Measurements from ENCODE around the gene LSM11.
A peak's percentile ranks its signal among the peaks of the same experiment; 100 is the strongest.
"Not testable (repeated sequence)": the region's sequence is repeated elsewhere in the genome, so short reads cannot be mapped to it uniquely, and the experiment has no call there.

Gene LSM11

GRCh38 chr5:157743163-157744050, at the start of gene LSM11:
Gene LSM11, plus strand, starts transcription at chr5:157743712. Its CDS starts 39 bp downstream, at chr5:157743751.
- Mint-ChIP-seq H3K36me3 (peaks cover 12% of the 10 kb centered on the region), H3K27me3 (no peaks in the 10 kb centered on the region), H3K4me3 (peak within 1 kb of the TSS; percentile 85), H3K27ac (peak within 1 kb of the TSS; percentile 78), H3K4me1 (peaks cover 36% of the 10 kb centered on the region), H3K9me3 (no peaks in the 10 kb centered on the region)
- peak; percentile 91 for DNase-seq
- CTCF ChIA-PET = interaction anchor here (0.6 to 4.4 kb wide), 48 partner anchors 9 to 419 kb away, joined by 3 to 33 read pairs (median 4); partner anchors contain the start of genes SOX30 and THG1L

DNA sequence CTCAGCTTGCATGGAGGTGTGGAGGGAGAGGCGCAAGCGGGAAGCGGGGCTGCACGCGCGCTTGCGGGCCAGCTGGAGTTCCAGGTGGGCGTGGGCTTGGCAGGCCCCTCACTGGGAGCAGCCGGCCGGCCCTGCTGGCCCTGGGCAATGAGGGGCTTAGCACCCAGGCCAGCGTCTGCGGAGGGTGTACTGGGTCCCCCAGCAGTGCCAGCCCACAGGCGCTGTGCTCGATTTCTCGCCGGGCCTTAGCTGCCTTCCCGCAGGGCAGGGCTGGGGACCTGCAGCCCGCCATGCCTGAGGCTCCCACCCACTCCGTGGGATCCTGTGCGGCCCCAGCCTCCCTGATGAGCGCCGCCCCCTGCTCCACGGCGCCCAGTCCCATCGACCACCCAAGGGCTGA, 49.7 kb upstream of the LSM11 start:
- CTCF ChIA-PET, H3K4me1 Mint-ChIP-seq, H3K27ac Mint-ChIP-seq, H3K4me3 Mint-ChIP-seq, DNase-seq, H3K36me3 Mint-ChIP-seq: not testable (repeated sequence)
- Mint-ChIP-seq H3K27me3 (peaks cover 20% of the 10 kb centered on the region), H3K9me3 (peaks cover 13% of the 10 kb centered on the region)

DNA sequence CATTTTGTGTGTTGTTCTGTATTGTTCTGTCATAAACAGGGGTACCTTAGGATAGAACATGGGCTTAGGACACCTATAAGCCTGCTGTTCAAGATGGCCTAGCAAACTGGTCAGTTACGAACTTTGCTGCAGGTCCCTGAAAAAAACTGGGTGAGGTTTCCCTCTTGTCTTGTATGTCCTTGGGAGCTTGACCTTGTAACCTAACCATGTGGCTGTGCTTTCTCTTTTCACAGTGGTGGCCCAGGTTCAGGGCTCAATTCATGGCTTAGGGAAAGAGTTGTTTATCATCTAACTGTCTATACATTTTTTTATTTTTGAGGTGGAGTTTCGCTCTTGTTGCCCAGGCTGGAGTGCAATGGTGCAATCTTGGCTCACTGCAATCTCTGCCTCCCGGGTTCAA, 47.4 kb upstream of the LSM11 start:
- Mint-ChIP-seq H3K9me3 (peaks cover 19% of the 10 kb centered on the region), H3K27me3 (peaks cover 19% of the 10 kb centered on the region)
- CTCF ChIA-PET, H3K27ac Mint-ChIP-seq, H3K36me3 Mint-ChIP-seq, H3K4me1 Mint-ChIP-seq, DNase-seq, H3K4me3 Mint-ChIP-seq: not testable (repeated sequence)

DNA sequence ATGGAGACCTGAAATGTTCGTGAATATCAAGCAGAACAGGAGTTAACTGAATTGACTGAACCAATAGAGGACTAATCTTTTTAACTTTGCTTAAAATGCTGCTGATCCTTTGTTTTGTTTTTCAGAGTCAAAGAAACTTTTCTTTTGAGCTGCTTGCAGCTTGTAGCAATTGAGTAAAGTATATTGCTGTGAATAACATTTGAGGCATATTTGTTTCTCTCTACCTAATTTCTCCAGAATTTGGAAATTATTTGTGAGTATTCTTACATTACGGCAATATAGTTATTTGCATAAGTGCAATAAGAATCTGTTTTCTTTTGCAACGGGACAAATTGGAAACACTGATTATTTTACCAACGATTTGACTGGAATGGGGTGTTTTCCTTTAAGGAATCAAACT, 44.8 kb upstream of the LSM11 start:
- peaks cover 16% of the 10 kb centered on the region for H3K9me3 Mint-ChIP-seq
- H3K4me3 Mint-ChIP-seq, H3K36me3 Mint-ChIP-seq, CTCF ChIA-PET, H3K4me1 Mint-ChIP-seq, DNase-seq, H3K27ac Mint-ChIP-seq: not testable (repeated sequence)
- peaks cover 29% of the 10 kb centered on the region for H3K27me3 Mint-ChIP-seq

DNA sequence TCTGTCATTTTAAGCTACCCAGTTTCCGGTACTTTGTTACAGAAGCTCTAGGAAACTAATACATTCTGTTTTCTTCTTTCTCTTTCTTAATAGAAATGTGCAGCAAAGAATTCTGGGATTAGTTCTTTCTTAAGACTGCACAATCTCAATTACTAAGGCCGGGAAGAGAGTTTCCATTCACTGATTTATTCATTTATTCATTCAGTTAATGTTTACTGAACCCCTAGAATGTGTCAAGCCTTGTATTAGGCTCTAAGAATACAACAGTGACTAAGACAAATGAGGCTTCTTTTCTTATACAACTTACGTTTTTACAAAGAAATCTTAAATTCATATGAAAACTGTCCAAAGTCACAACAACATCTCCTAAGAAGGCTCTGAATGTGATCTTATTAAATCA, 39.8 kb upstream of the LSM11 start:
- Mint-ChIP-seq H3K27me3 (peaks cover 43% of the 10 kb centered on the region), H3K27ac (no peak overlapping the region), H3K4me3 (no peak overlapping the region), H3K36me3 (peaks cover 2% of the 10 kb centered on the region), H3K4me1 (no peaks in the 10 kb centered on the region), H3K9me3 (peaks cover 9% of the 10 kb centered on the region)
- DNase-seq = no peak
- CTCF ChIA-PET = no interaction called here

- Mint-ChIP-seq H3K9me3 (no peaks in the 10 kb centered on the region), H3K27ac (no peak overlapping the region), H3K4me1 (no peaks in the 10 kb centered on the region), H3K4me3 (no peak overlapping the region), H3K36me3 (no peaks in the 10 kb centered on the region), H3K27me3 (peaks cover 27% of the 10 kb centered on the region)
- no peak for DNase-seq
- CTCF ChIA-PET = interaction anchor here (0.7 to 1.7 kb wide), 4 partner anchors 10 to 366 kb away, joined by 3 to 5 read pairs (median 4); partner anchors contain the start of gene LSM11
Measured at GRCh38 chr5:157708866-157709265, 34.6 kb upstream of the LSM11 start.

- H3K27ac Mint-ChIP-seq = no peak overlapping the region
- H3K9me3 Mint-ChIP-seq = no peaks in the 10 kb centered on the region
- CTCF ChIA-PET = interaction anchor here (0.7 to 1.7 kb wide), 3 partner anchors 9 to 240 kb away, joined by 3 to 5 read pairs (median 4); partner anchors contain the start of gene LSM11
- H3K4me3 Mint-ChIP-seq = no peak overlapping the region
- no peaks in the 10 kb centered on the region for H3K4me1 Mint-ChIP-seq
- no peaks in the 10 kb centered on the region for H3K36me3 Mint-ChIP-seq
- DNase-seq = no peak
- peaks cover 23% of the 10 kb centered on the region for H3K27me3 Mint-ChIP-seq
Measured at GRCh38 chr5:157709346-157709745, 34.2 kb upstream of the LSM11 start.

DNA sequence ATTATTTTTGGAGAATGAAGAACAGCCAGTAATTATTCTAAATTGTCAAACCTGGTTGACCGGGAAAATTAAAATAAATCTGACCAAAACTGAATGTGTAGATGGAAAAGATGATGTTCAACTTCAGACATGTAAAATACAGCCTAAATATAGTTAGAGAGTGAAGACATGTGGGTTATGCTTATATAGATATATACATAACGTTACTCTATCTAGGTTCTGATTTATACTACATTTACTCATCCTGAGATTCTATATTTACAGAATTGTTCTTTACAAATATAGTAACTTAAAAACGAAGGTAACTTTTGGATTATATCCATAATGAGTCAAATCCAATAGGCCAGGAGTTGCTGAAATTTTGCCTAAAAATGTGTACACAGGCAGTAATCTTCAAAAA, 33.1 kb upstream of the LSM11 start:
- H3K9me3 Mint-ChIP-seq = no peaks in the 10 kb centered on the region
- CTCF ChIA-PET = no interaction called here

GRCh38 chr5:157710882-157711281, 32.6 kb upstream of the LSM11 start:
- no peak overlapping the region for H3K27ac Mint-ChIP-seq
- DNase-seq = no peak
- peaks cover 11% of the 10 kb centered on the region for H3K27me3 Mint-ChIP-seq
- no peaks in the 10 kb centered on the region for H3K4me1 Mint-ChIP-seq
- H3K4me3 Mint-ChIP-seq = no peak overlapping the region
- no peaks in the 10 kb centered on the region for H3K9me3 Mint-ChIP-seq
- no peaks in the 10 kb centered on the region for H3K36me3 Mint-ChIP-seq
- CTCF ChIA-PET = interaction anchor here (1.0 kb wide), 1 partner anchor 239 kb away, joined by 3 read pairs; no protein-coding TSS in a partner anchor

More for the DNA sequence above, 33.1 kb upstream of the LSM11 start:
- DNase-seq = no peak
- H3K27me3 Mint-ChIP-seq = peaks cover 15% of the 10 kb centered on the region
- H3K27ac Mint-ChIP-seq = no peak overlapping the region
- no peaks in the 10 kb centered on the region for H3K4me1 Mint-ChIP-seq
- no peaks in the 10 kb centered on the region for H3K36me3 Mint-ChIP-seq
- H3K4me3 Mint-ChIP-seq = no peak overlapping the region

GRCh38 chr5:157713830-157714595, 29.5 kb upstream of the LSM11 start:
- Mint-ChIP-seq H3K4me3 (no peak overlapping the region), H3K4me1 (peaks cover 21% of the 10 kb centered on the region), H3K27me3 (peaks cover 8% of the 10 kb centered on the region), H3K9me3 (no peaks in the 10 kb centered on the region), H3K27ac (no peak overlapping the region), H3K36me3 (no peaks in the 10 kb centered on the region)
- CTCF ChIA-PET = no interaction called here
- DNase-seq = no peak

- DNase-seq = no peak
- CTCF ChIA-PET = no interaction called here
- H3K27me3 Mint-ChIP-seq = peaks cover 8% of the 10 kb centered on the region
- H3K36me3 Mint-ChIP-seq = no peaks in the 10 kb centered on the region
- H3K4me1 Mint-ChIP-seq = peaks cover 21% of the 10 kb centered on the region
- H3K27ac Mint-ChIP-seq = no peak overlapping the region
- no peak overlapping the region for H3K4me3 Mint-ChIP-seq
- H3K9me3 Mint-ChIP-seq = no peaks in the 10 kb centered on the region
Measured at GRCh38 chr5:157714596-157714864, 29.0 kb upstream of the LSM11 start.

DNA sequence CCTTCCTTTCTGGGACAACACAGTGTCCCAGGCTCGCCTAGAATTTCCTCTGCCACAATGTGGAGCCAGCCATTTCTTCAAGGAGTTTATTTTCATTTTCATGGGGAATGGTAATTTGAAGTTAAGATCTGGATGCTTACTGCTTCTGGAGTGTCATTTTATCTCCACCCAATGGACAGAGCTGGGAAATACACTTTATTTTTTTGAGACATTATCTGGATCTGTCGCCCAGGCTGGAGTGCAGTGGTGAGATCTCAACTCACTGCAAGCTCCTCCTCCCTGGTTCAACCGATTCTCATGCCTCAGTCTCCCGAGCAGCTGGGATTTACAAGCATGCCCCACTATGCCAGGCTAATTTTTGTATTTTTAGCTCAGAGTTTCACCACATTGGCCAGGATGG, 25.0 kb upstream of the LSM11 start:
- no peak overlapping the region for H3K27ac Mint-ChIP-seq
- no peak overlapping the region for H3K4me3 Mint-ChIP-seq
- peak; percentile 31 for DNase-seq
- no peaks in the 10 kb centered on the region for H3K9me3 Mint-ChIP-seq
- CTCF ChIA-PET = interaction anchor here (0.8 to 4.7 kb wide), 34 partner anchors 9 to 391 kb away, joined by 3 to 38 read pairs (median 5); partner anchors contain the start of genes LSM11 and THG1L
- no peaks in the 10 kb centered on the region for H3K27me3 Mint-ChIP-seq
- no peaks in the 10 kb centered on the region for H3K36me3 Mint-ChIP-seq
- H3K4me1 Mint-ChIP-seq = peaks cover 25% of the 10 kb centered on the region

DNA sequence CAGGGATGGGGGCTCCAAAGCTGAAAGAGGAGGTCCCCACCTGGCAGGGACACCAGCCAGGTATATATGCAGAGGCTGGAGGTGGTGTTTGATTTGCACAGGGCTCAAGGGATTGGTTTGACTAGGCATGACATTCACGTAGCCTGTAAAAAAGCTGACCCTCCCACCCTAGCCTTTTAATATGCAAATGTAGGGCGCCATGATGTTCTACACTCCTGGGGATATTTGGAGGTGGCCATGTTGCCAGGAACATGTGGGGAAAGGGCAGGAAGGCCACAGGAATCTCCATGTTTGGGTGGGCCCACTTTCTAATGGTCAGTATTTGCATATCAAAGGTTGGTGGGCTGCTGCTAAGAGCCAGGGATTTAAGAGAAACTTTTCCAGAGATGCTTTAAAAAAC, 24.3 kb upstream of the LSM11 start:
- Mint-ChIP-seq H3K27me3 (no peaks in the 10 kb centered on the region), H3K9me3 (no peaks in the 10 kb centered on the region), H3K4me1 (peaks cover 25% of the 10 kb centered on the region), H3K36me3 (no peaks in the 10 kb centered on the region), H3K27ac (no peak overlapping the region), H3K4me3 (no peak overlapping the region)
- DNase-seq = no peak
- CTCF ChIA-PET = interaction anchor here (0.9 to 4.7 kb wide), 21 partner anchors 9 to 392 kb away, joined by 3 to 38 read pairs (median 7); partner anchors contain the start of genes LSM11 and THG1L

- H3K27ac Mint-ChIP-seq = no peak overlapping the region
- peaks cover 1% of the 10 kb centered on the region for H3K36me3 Mint-ChIP-seq
- peaks cover 2% of the 10 kb centered on the region for H3K27me3 Mint-ChIP-seq
- CTCF ChIA-PET = interaction anchor here (1.4 to 2.3 kb wide), 3 partner anchors 20 to 379 kb away, joined by 4 to 9 read pairs (median 5); no protein-coding TSS in a partner anchor
- H3K9me3 Mint-ChIP-seq = no peaks in the 10 kb centered on the region
- DNase-seq = no peak
- no peak overlapping the region for H3K4me3 Mint-ChIP-seq
- peaks cover 25% of the 10 kb centered on the region for H3K4me1 Mint-ChIP-seq
Measured at GRCh38 chr5:157721159-157721558, 22.4 kb upstream of the LSM11 start.

Measured in activated naive CD4-positive, alpha-beta T cell treated with anti-CD3 and anti-CD28 coated beads, Interleukin-2, amount 10 ng/mL, durations not matched to agents 7 days and 5 days (primary cell).